AG09319 (cell line): ENCODE measurements around the gene ANKRD9.
"Not testable (repeated sequence)": the region's sequence is repeated elsewhere in the genome, so short reads cannot be mapped to it uniquely, and the experiment has no call there.

Source experiments
- DNase-seq: peaks from one replicate; pipeline ENCODE4 v3.0.0-alpha.2; 2010; ENCODE audit warnings: low read depth; ENCODE audit errors: extremely low read depth
- CTCF ChIP-seq: IDR thresholded peaks from 2 replicates; pipeline ENCODE4 v1.5.1; 2011; ENCODE audit warnings: low read depth, mild to moderate bottlenecking, inconsistent platforms, low read length, moderate library complexity

ANKRD9 gene

GRCh38 chr14:102548616-102549240 is 39.2 kb upstream of the ANKRD9 start:
- no peak for DNase-seq

GRCh38 chr14:102545461-102546265 is 36.1 kb upstream of the ANKRD9 start:
- peak; percentile 5 for TF ChIP-seq CTCF
- no peak for DNase-seq

More at GRCh38 chr14:102548616-102549240, 39.2 kb upstream of the ANKRD9 start:
- no peak for TF ChIP-seq CTCF

- no peak for TF ChIP-seq CTCF
- DNase-seq, result no peak
Observed at GRCh38 chr14:102544747-102545460, 35.3 kb upstream of the ANKRD9 start.

GRCh38 chr14:102544046-102544746 is 34.6 kb upstream of the ANKRD9 start:
- DNase-seq, result no peak
- no peak for TF ChIP-seq CTCF

GRCh38 chr14:102541771-102542170 is 32.2 kb upstream of the ANKRD9 start:
- TF ChIP-seq CTCF, result no peak
- DNase-seq, result no peak

- not testable (repeated sequence) for DNase-seq
Observed at GRCh38 chr14:102541029-102541491, 31.5 kb upstream of the ANKRD9 start.

GRCh38 chr14:102540315-102541028 is 30.9 kb upstream of the ANKRD9 start:
- no peak for DNase-seq
- TF ChIP-seq CTCF, result no peak
